Measurements from ENCODE around the gene MCTP2. TPM values are rescaled to one million over a fixed set of nuclear protein-coding genes. Genes with fewer than 3 reads are reported as not detected.

MCTP2 gene
- total and polyA plus RNA-seq, 2 of the 13 experiments (the other 11 are each of a cell fraction or from before 2014, with no cell fraction given): 5.1 to 8.6 TPM

GRCh38 chr15:94455297-94455696 is 223.9 kb downstream of the MCTP2 start:
- in situ Hi-C loops (cut with HindIII; ENCODE audit: extremely low pct_ligation_motif_present, low pct_unique_long_range_greater_than_20kb): no loop called here
- H2AFZ ChIP-seq (ENCODE audit: low read length): no peak overlapping the region
- no peaks in the 10 kb centered on the region for H3K79me2 ChIP-seq (ENCODE audit: insufficient read depth, low read length)
- no peak overlapping the region for H3K27ac ChIP-seq (ENCODE audit: extremely low read length, insufficient read depth, low read length)
- H3K36me3 ChIP-seq (replicated peaks in 1 of 2; ENCODE audit: control insufficient read depth in 1 of 2, insufficient read depth in 2 of 2, low read length in 2 of 2): no peaks in the 10 kb centered on the region
- no peaks in the 10 kb centered on the region for H3K4me1 ChIP-seq (ENCODE audit: insufficient read depth, low read length)
- no peaks in the 10 kb centered on the region for H3K27me3 ChIP-seq (ENCODE audit: control insufficient read depth in 1 of 2, insufficient read depth in 2 of 2, low read length in 2 of 2)
- ATAC-seq (no peak), FAIRE-seq (no peak), DNase-seq (ENCODE audit: low spot score) (no peak)
- no peak overlapping the region for H3K9ac ChIP-seq (ENCODE audit: insufficient read depth, low read depth, low read length)
- BruUV-seq (replicated peaks): no TSS peak
- TF ChIP-seq ZFAT (CRISPR knock-in tag; conservative IDR thresholded peaks at IDR 0.05): no peak
- no peak for TF ChIP-seq SMARCE1 (IDR thresholded peaks at IDR 0.05; ENCODE audit: borderline replicate concordance)
- no peak for TF ChIP-seq FOXA3 (CRISPR knock-in tag; IDR thresholded peaks at IDR 0.05)
- no peak for TF ChIP-seq RARA (CRISPR knock-in tag; IDR thresholded peaks at IDR 0.05)
- no peak for TF ChIP-seq ATAD3A (CRISPR knock-in tag; IDR thresholded peaks at IDR 0.05)
- TF ChIP-seq ZNF224 (CRISPR knock-in tag; IDR thresholded peaks at IDR 0.05): no peak
- no peak for TF ChIP-seq GTF3A (CRISPR knock-in tag; conservative IDR thresholded peaks at IDR 0.05)
- no peak for TF ChIP-seq ZNF703 (CRISPR knock-in tag; IDR thresholded peaks at IDR 0.05; ENCODE audit: borderline replicate concordance)
- no peak for TF ChIP-seq CBFB (CRISPR knock-in tag; IDR thresholded peaks at IDR 0.05)
- TF ChIP-seq EED (CRISPR knock-in tag; IDR thresholded peaks at IDR 0.05): no peak
- no peak for TF ChIP-seq ZNF282 (IDR thresholded peaks at IDR 0.05; ENCODE audit: partially characterized antibody)
- TF ChIP-seq HCFC1 (IDR thresholded peaks at IDR 0.05; ENCODE audit: low read depth, low read length): no peak
- no peak for TF ChIP-seq ZNF296 (CRISPR knock-in tag; conservative IDR thresholded peaks at IDR 0.05)
- TF ChIP-seq SNAI1 (CRISPR knock-in tag; IDR thresholded peaks at IDR 0.05; ENCODE audit: borderline replicate concordance): no peak
- TF ChIP-seq NFE2 (CRISPR knock-in tag; IDR thresholded peaks at IDR 0.05): no peak
- TF ChIP-seq SNRNP70 (IDR thresholded peaks at IDR 0.05; ENCODE audit: low read depth, low read length): no peak
- TF ChIP-seq TCF12 (IDR thresholded peaks at IDR 0.05): no peak
- TF ChIP-seq TCF12 (CRISPR knock-in tag; IDR thresholded peaks at IDR 0.05): no peak
- TF ChIP-seq, protein P1, sequence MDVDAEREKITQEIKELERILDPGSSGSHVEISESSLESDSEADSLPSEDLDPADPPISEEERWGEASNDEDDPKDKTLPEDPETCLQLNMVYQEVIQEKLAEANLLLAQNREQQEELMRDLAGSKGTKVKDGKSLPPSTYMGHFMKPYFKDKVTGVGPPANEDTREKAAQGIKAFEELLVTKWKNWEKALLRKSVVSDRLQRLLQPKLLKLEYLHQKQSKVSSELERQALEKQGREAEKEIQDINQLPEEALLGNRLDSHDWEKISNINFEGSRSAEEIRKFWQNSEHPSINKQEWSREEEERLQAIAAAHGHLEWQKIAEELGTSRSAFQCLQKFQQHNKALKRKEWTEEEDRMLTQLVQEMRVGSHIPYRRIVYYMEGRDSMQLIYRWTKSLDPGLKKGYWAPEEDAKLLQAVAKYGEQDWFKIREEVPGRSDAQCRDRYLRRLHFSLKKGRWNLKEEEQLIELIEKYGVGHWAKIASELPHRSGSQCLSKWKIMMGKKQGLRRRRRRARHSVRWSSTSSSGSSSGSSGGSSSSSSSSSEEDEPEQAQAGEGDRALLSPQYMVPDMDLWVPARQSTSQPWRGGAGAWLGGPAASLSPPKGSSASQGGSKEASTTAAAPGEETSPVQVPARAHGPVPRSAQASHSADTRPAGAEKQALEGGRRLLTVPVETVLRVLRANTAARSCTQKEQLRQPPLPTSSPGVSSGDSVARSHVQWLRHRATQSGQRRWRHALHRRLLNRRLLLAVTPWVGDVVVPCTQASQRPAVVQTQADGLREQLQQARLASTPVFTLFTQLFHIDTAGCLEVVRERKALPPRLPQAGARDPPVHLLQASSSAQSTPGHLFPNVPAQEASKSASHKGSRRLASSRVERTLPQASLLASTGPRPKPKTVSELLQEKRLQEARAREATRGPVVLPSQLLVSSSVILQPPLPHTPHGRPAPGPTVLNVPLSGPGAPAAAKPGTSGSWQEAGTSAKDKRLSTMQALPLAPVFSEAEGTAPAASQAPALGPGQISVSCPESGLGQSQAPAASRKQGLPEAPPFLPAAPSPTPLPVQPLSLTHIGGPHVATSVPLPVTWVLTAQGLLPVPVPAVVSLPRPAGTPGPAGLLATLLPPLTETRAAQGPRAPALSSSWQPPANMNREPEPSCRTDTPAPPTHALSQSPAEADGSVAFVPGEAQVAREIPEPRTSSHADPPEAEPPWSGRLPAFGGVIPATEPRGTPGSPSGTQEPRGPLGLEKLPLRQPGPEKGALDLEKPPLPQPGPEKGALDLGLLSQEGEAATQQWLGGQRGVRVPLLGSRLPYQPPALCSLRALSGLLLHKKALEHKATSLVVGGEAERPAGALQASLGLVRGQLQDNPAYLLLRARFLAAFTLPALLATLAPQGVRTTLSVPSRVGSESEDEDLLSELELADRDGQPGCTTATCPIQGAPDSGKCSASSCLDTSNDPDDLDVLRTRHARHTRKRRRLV (CRISPR knock-in tag; IDR thresholded peaks at IDR 0.05): no peak
- H4K20me1 ChIP-seq (ENCODE audit: insufficient read depth, low read length): no peaks in the 10 kb centered on the region
- ChIA-PET POLR2A (no interaction called here), CTCF (ENCODE audit: low intra/inter-chr PET ratio, low total read pairs) (no interaction called here)
- H3K4me2 ChIP-seq (ENCODE audit: low read depth, low read length): no peak overlapping the region
- intact Hi-C loops (cut with micrococcal nuclease; ENCODE audit: unreplicated experiment): no loop called here
- H3K4me3 ChIP-seq (replicated peaks in 1 of 3; ENCODE audit: insufficient read depth in 1 of 3, low read depth in 2 of 3, low read length in 3 of 3): no peak overlapping the region
- 77% methylated on average over 9 of the region's 9 CpGs for WGBS (ENCODE audit: low lambda C conversion rate)
- no peaks in the 10 kb centered on the region for H3K9me3 ChIP-seq (ENCODE audit: low read length)

Measured in HepG2 (cell line).